Keratinocyte (primary cell): ENCODE data around the gene FTSJ1.
"Not testable (repeated sequence)": the region's sequence is repeated elsewhere in the genome, so short reads cannot be mapped to it uniquely, and the experiment has no call there.

ENCODE experiments used
- CTCF ChIP-seq, 3 experiments: IDR thresholded peaks in 1 of 3; conservative IDR thresholded peaks in 1 of 3; optimal IDR thresholded peaks in 1 of 3; 2 replicates in 2 of 3; 3 replicates in 1 of 3; pipeline versions ENCODE3 to v1.5.1; 2011; ENCODE audit warnings: low read length in 3 of 3, mild to moderate bottlenecking in 3 of 3, moderate library complexity in 2 of 3, control low read depth in 1 of 3, inconsistent platforms in 1 of 3; ENCODE audit not compliant: insufficient read depth in 2 of 3; ENCODE audit errors: extremely low read depth in 1 of 3
- EZH2 ChIP-seq: IDR thresholded peaks from one replicate; pipeline ENCODE4 v1.6.1; 2012; ENCODE audit warnings: inconsistent platforms, mild to moderate bottlenecking, low read length, moderate library complexity

GRCh38 chrX:48525853-48526252 is 49.9 kb downstream of the FTSJ1 start:
- TF ChIP-seq CTCF (optimal IDR thresholded peaks at IDR 0.05 in 1 of 3, IDR thresholded peaks at IDR 0.05 in 1 of 3, conservative IDR thresholded peaks at IDR 0.05 in 1 of 3; ENCODE audit: extremely low read depth in 1 of 3, insufficient read depth in 2 of 3, low read length in 3 of 3); EZH2: not testable (repeated sequence)
